IPS-20b (cell line): ENCODE results near the gene PDE7B.
"Not testable (repeated sequence)": the region's sequence is repeated elsewhere in the genome, so short reads cannot be mapped to it uniquely, and the experiment has no call there.

Experiments used
- H3K27ac ChIP-seq: one replicate; pipeline ENCODE4 v1.5.1; 2013; ENCODE audit warnings: low read length
- H3K27me3 ChIP-seq: 2 replicates; pipeline ENCODE4 v1.6.1; 2013; ENCODE audit warnings: mild to moderate bottlenecking, low read length, inconsistent platforms; ENCODE audit not compliant: insufficient read depth
- H3K36me3 ChIP-seq: 2 replicates; pipeline ENCODE4 v1.6.1; 2013; ENCODE audit warnings: low read depth, mild to moderate bottlenecking, inconsistent platforms, low read length, moderate library complexity; ENCODE audit not compliant: insufficient read depth
- H3K4me1 ChIP-seq: 2 replicates; pipeline ENCODE4 v1.6.1; 2013; ENCODE audit warnings: mild to moderate bottlenecking, control low read depth, inconsistent platforms, low read length, moderate library complexity; ENCODE audit not compliant: insufficient read depth
- H3K4me3 ChIP-seq: 2 replicates; pipeline ENCODE4 v1.5.1; 2013; ENCODE audit warnings: mild to moderate bottlenecking, low read length, inconsistent platforms
- H3K9ac ChIP-seq: 2 replicates; pipeline ENCODE4 v1.6.1; 2013; ENCODE audit warnings: low read depth, mild to moderate bottlenecking, inconsistent platforms, low read length, moderate library complexity
- H3K9me3 ChIP-seq: 2 replicates; pipeline ENCODE4 v1.6.1; 2013; ENCODE audit warnings: mild to moderate bottlenecking, low read depth, low read length, inconsistent platforms; ENCODE audit not compliant: insufficient read depth

PDE7B gene

GRCh38 chr6:136087986-136088385, 236.5 kb downstream of the PDE7B start:
- Histone ChIP-seq H3K4me1 (no peaks in the 10 kb centered on the region), H3K4me3 (no peak overlapping the region), H3K9ac (no peak overlapping the region), H3K27ac (no peak overlapping the region), H3K9me3 (no peaks in the 10 kb centered on the region), H3K27me3 (no peaks in the 10 kb centered on the region), H3K36me3 (no peaks in the 10 kb centered on the region)

GRCh38 chr6:136088693-136089092, 237.2 kb downstream of the PDE7B start:
- no peaks in the 10 kb centered on the region for H3K9me3 ChIP-seq
- H3K27me3 ChIP-seq: no peaks in the 10 kb centered on the region
- no peaks in the 10 kb centered on the region for H3K4me1 ChIP-seq
- no peak overlapping the region for H3K27ac ChIP-seq
- no peak overlapping the region for H3K9ac ChIP-seq
- H3K4me3 ChIP-seq: no peak overlapping the region
- H3K36me3 ChIP-seq: no peaks in the 10 kb centered on the region

- no peaks in the 10 kb centered on the region for H3K27me3 ChIP-seq
- H3K4me1 ChIP-seq: no peaks in the 10 kb centered on the region
- no peak overlapping the region for H3K27ac ChIP-seq
- H3K9ac ChIP-seq: no peak overlapping the region
- no peaks in the 10 kb centered on the region for H3K36me3 ChIP-seq
- H3K9me3 ChIP-seq: no peaks in the 10 kb centered on the region
- no peak overlapping the region for H3K4me3 ChIP-seq
These were observed 238.4 kb downstream of the PDE7B start for GRCh38 chr6:136089876-136090275.

- H3K27ac ChIP-seq: no peak overlapping the region
- no peaks in the 10 kb centered on the region for H3K9me3 ChIP-seq
- H3K4me1 ChIP-seq: no peaks in the 10 kb centered on the region
These were observed 239.4 kb downstream of the PDE7B start for GRCh38 chr6:136090929-136091328.

GRCh38 chr6:136092897-136093296, 241.4 kb downstream of the PDE7B start:
- Histone ChIP-seq H3K36me3 (no peaks in the 10 kb centered on the region), H3K27ac (no peak overlapping the region), H3K4me3 (no peak overlapping the region), H3K4me1 (no peaks in the 10 kb centered on the region), H3K27me3 (peaks cover 6% of the 10 kb centered on the region; the same call in 1 of the 2 replicates), H3K9me3 (no peaks in the 10 kb centered on the region; the same call in 1 of the 2 replicates), H3K9ac (no peak overlapping the region)

More at GRCh38 chr6:136090929-136091328, 239.4 kb downstream of the PDE7B start:
- Histone ChIP-seq H3K27me3 (no peaks in the 10 kb centered on the region), H3K9ac (no peak overlapping the region), H3K36me3 (no peaks in the 10 kb centered on the region), H3K4me3 (no peak overlapping the region)

- Histone ChIP-seq H3K27ac (no peak overlapping the region), H3K4me3 (no peak overlapping the region), H3K36me3 (no peaks in the 10 kb centered on the region), H3K27me3 (peaks cover 8% of the 10 kb centered on the region; the same call in 1 of the 2 replicates), H3K9ac (no peak overlapping the region), H3K4me1 (no peaks in the 10 kb centered on the region), H3K9me3 (no peaks in the 10 kb centered on the region; the same call in 1 of the 2 replicates)
These were observed 242.3 kb downstream of the PDE7B start for GRCh38 chr6:136093835-136094234.

- Histone ChIP-seq H3K4me1 (no peaks in the 10 kb centered on the region), H3K36me3 (no peaks in the 10 kb centered on the region), H3K4me3 (no peak overlapping the region), H3K27me3 (peaks cover 8% of the 10 kb centered on the region; the same call in 1 of the 2 replicates), H3K9ac (no peak overlapping the region), H3K9me3 (no peaks in the 10 kb centered on the region; the same call in 1 of the 2 replicates), H3K27ac (no peak overlapping the region)
These were observed 243.3 kb downstream of the PDE7B start for GRCh38 chr6:136094812-136095211.

- H3K4me3 ChIP-seq: no peak overlapping the region
- no peaks in the 10 kb centered on the region for H3K4me1 ChIP-seq
- no peak overlapping the region for H3K27ac ChIP-seq
- H3K27me3 ChIP-seq: peaks cover 13% of the 10 kb centered on the region; the same call in 1 of the 2 replicates
- H3K9me3 ChIP-seq: no peaks in the 10 kb centered on the region; the same call in 1 of the 2 replicates
- no peak overlapping the region for H3K9ac ChIP-seq
- no peaks in the 10 kb centered on the region for H3K36me3 ChIP-seq
These were observed 244.5 kb downstream of the PDE7B start for GRCh38 chr6:136095986-136096385.

GRCh38 chr6:136102991-136103688, 251.6 kb downstream of the PDE7B start:
- H3K27ac ChIP-seq: no peak overlapping the region
- peaks cover 75% of the 10 kb centered on the region for H3K27me3 ChIP-seq

GRCh38 chr6:136103763-136104311, 252.3 kb downstream of the PDE7B start:
- Histone ChIP-seq H3K9me3 (no peaks in the 10 kb centered on the region), H3K4me1 (peaks cover 25% of the 10 kb centered on the region), H3K4me3 (no peak overlapping the region), H3K36me3 (no peaks in the 10 kb centered on the region), H3K27ac (no peak overlapping the region), H3K9ac (no peak overlapping the region), H3K27me3 (peaks cover 82% of the 10 kb centered on the region)

More at GRCh38 chr6:136102991-136103688, 251.6 kb downstream of the PDE7B start:
- H3K9me3 ChIP-seq: no peaks in the 10 kb centered on the region
- H3K9ac ChIP-seq: no peak overlapping the region
- H3K4me3 ChIP-seq: no peak overlapping the region
- H3K4me1 ChIP-seq: peaks cover 25% of the 10 kb centered on the region
- no peaks in the 10 kb centered on the region for H3K36me3 ChIP-seq

- H3K9me3 ChIP-seq: no peaks in the 10 kb centered on the region
- H3K27ac ChIP-seq: no peak overlapping the region
- no peaks in the 10 kb centered on the region for H3K36me3 ChIP-seq
- H3K27me3 ChIP-seq: peaks cover 89% of the 10 kb centered on the region
- H3K9ac ChIP-seq: no peak overlapping the region
- peaks cover 25% of the 10 kb centered on the region for H3K4me1 ChIP-seq
- H3K4me3 ChIP-seq: no peak overlapping the region
These were observed 253.1 kb downstream of the PDE7B start for GRCh38 chr6:136104556-136104955.

- H3K27ac ChIP-seq, H3K9me3 ChIP-seq, H3K4me3 ChIP-seq, H3K36me3 ChIP-seq, H3K9ac ChIP-seq: not testable (repeated sequence)
- Histone ChIP-seq H3K27me3 (peaks cover 96% of the 10 kb centered on the region), H3K4me1 (peaks cover 25% of the 10 kb centered on the region)
These were observed 254.3 kb downstream of the PDE7B start for GRCh38 chr6:136105797-136106196.
